HCT116 (cell line): ENCODE measurements around the gene SH2B2.
"Not testable (repeated sequence)": the region's sequence is repeated elsewhere in the genome, so short reads cannot be mapped to it uniquely, and the experiment has no call there.

Experiments used
- ELF1 ChIP-seq: IDR thresholded peaks from 2 replicates; pipeline ENCODE4 v1.6.1; 2012; ENCODE audit warnings: low read depth, borderline replicate concordance
- POLR2A ChIP-seq: IDR thresholded peaks from 2 replicates; pipeline ENCODE4 v1.7.0; 2011; ENCODE audit warnings: borderline replicate concordance; ENCODE audit not compliant: insufficient read depth, insufficient read length; ENCODE audit errors: extremely low read depth
- SRF ChIP-seq: IDR thresholded peaks from 2 replicates; pipeline ENCODE4 v1.6.1; 2012; ENCODE audit warnings: low read depth
- YY1 ChIP-seq: IDR thresholded peaks from 2 replicates; pipeline ENCODE4 v1.6.1; 2011; ENCODE audit warnings: low read length, low read depth, moderate library complexity, mild to moderate bottlenecking; ENCODE audit not compliant: insufficient replicate concordance; ENCODE audit errors: extremely low read depth
- ZNF274 ChIP-seq: fragments of 200-500 bp; sonication (Bioruptor generic); IDR thresholded peaks from 2 replicates; pipeline ENCODE4 v1.6.1; 2014; ENCODE audit warnings: mild to moderate bottlenecking, low read depth, low read length, inconsistent platforms
- TF ChIP-seq, protein P1 (sequence below), 3 experiments: fragments of 200-600 bp in 1 of 3; sonication (generic) in 1 of 3; IDR thresholded peaks in 2 of 3; conservative IDR thresholded peaks in 1 of 3; 2 replicates each; pipeline ENCODE4 v1.5.1; 2012 to 2017; ENCODE audit warnings: low read depth in 2 of 3, low read length in 2 of 3, antibody characterized with exemption in 1 of 3, borderline replicate concordance in 1 of 3, control low read depth in 1 of 3, mild to moderate bottlenecking in 1 of 3, mixed read lengths in 1 of 3, mixed run types in 1 of 3, moderate library complexity in 1 of 3; ENCODE audit not compliant: insufficient read depth in 1 of 3

- not testable (repeated sequence) for TF ChIP-seq ELF1, SRF, YY1, POLR2A, ZNF274
- TF ChIP-seq, protein P1, sequence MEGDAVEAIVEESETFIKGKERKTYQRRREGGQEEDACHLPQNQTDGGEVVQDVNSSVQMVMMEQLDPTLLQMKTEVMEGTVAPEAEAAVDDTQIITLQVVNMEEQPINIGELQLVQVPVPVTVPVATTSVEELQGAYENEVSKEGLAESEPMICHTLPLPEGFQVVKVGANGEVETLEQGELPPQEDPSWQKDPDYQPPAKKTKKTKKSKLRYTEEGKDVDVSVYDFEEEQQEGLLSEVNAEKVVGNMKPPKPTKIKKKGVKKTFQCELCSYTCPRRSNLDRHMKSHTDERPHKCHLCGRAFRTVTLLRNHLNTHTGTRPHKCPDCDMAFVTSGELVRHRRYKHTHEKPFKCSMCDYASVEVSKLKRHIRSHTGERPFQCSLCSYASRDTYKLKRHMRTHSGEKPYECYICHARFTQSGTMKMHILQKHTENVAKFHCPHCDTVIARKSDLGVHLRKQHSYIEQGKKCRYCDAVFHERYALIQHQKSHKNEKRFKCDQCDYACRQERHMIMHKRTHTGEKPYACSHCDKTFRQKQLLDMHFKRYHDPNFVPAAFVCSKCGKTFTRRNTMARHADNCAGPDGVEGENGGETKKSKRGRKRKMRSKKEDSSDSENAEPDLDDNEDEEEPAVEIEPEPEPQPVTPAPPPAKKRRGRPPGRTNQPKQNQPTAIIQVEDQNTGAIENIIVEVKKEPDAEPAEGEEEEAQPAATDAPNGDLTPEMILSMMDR (IDR thresholded peaks at IDR 0.05 in 2 of 3, conservative IDR thresholded peaks at IDR 0.05 in 1 of 3; ENCODE audit: borderline replicate concordance in 1 of 3, insufficient read depth in 1 of 3, low read depth in 2 of 3, low read length in 2 of 3), result not testable (repeated sequence)
Observed at GRCh38 chr7:102301367-102301766, 14.7 kb downstream of the SH2B2 start.
